ENCODE results near the gene FBXL7. TPM values are rescaled to one million over a fixed set of nuclear protein-coding genes. Genes with fewer than 3 reads are reported as not detected.

FBXL7 gene
- total and polyA plus RNA-seq, 2 experiments from 2014 or later = 3.2 to 7.5 TPM

DNA sequence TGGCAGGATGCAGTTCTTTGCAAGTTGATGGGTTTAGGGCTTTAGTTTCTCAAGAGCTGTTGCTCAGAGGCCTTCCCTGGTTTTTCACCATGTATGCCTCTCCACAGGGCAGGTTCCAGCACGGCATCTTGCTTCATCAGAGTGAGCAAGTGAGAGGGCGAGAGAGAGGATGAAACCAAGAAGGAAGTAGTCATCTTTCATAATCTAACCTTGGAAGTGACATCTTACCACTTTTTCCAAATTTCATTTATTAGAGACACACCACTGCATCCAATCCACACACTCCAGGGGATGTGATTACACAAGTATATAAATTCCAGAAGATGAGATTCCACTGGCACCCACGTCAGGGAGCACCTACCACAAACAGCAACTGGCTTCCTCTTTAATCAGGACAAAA is 385.2 kb downstream of the FBXL7 start:
- Histone ChIP-seq H3K4me1 (ENCODE audit: insufficient read depth) (peaks cover 8% of the 10 kb centered on the region), H3K27me3 (replicated peaks; ENCODE audit: insufficient read depth) (no peaks in the 10 kb centered on the region), H3K9ac (no peak overlapping the region), H4K20me1 (ENCODE audit: insufficient read depth) (no peaks in the 10 kb centered on the region), H2AFZ (no peak overlapping the region), H3K79me2 (ENCODE audit: insufficient read depth) (no peaks in the 10 kb centered on the region), H3K9me3 (ENCODE audit: low read depth) (no peaks in the 10 kb centered on the region), H3K4me2 (ENCODE audit: unreplicated experiment) (no peak overlapping the region), H3K27ac (no peak overlapping the region), H3K9me2 (ENCODE audit: insufficient read depth) (no peaks in the 10 kb centered on the region), H3F3A (ENCODE audit: insufficient read depth) (0 out of 2 replicates have a peak, but pooled peaks cover 5% of the 10 kb centered on the region), H3K36me3 (ENCODE audit: low read depth) (no peaks in the 10 kb centered on the region), H3K4me3 (no peak overlapping the region)
- in situ Hi-C loops (cut with MboI) = no loop called here
- no peak for TF ChIP-seq EZH2phosphoT487 (IDR thresholded peaks at IDR 0.05; ENCODE audit: insufficient read depth, low read depth)
- no peak for TF ChIP-seq EZH2 (IDR thresholded peaks at IDR 0.05; ENCODE audit: insufficient read depth, poor library complexity, severe bottlenecking)
- DNase-seq = peak; percentile 64
- WGBS, 2 experiments (ENCODE audit: low coverage in 1 of 2, low lambda C conversion rate in 2 of 2, missing lambda C conversion rate in 2 of 2) = 57 to 60% methylated on average over 3 of the region's 3 CpGs

DNA sequence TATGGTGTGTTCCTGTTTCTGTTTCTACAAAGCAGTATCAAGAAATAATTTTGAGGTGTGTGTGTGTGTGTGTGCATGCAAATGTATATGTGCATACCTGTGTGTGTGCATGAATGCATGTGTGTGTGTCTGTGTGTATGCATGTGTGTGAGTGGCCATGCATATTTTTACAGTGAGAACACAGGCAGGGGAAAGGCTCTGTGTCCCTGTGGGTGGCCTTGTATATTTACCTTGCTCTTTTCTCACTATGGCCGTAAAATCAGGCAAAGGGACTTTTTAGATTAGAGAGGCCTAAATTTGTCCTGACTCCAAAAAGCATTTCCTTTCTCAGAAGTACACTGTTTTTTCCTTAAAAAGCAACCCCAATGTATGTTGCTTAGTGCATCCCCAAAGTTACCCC is 386.2 kb downstream of the FBXL7 start:
- Histone ChIP-seq H3K27ac (no peak overlapping the region), H3K4me3 (no peak overlapping the region), H3K27me3 (replicated peaks; ENCODE audit: insufficient read depth) (no peaks in the 10 kb centered on the region), H3K9me3 (ENCODE audit: low read depth) (no peaks in the 10 kb centered on the region), H3F3A (ENCODE audit: insufficient read depth) (0 out of 2 replicates have a peak, but pooled peaks cover 5% of the 10 kb centered on the region), H3K36me3 (ENCODE audit: low read depth) (no peaks in the 10 kb centered on the region), H3K4me1 (ENCODE audit: insufficient read depth) (peaks cover 8% of the 10 kb centered on the region), H3K9me2 (ENCODE audit: insufficient read depth) (no peaks in the 10 kb centered on the region), H3K9ac (no peak overlapping the region), H4K20me1 (ENCODE audit: insufficient read depth) (no peaks in the 10 kb centered on the region), H3K4me2 (ENCODE audit: unreplicated experiment) (no peak overlapping the region), H2AFZ (no peak overlapping the region), H3K79me2 (ENCODE audit: insufficient read depth) (no peaks in the 10 kb centered on the region; the same call in 1 of the 2 replicates)
- WGBS, 2 experiments (ENCODE audit: low coverage in 1 of 2, low lambda C conversion rate in 2 of 2, missing lambda C conversion rate in 2 of 2) = 93 to 100% methylated on average over 1 of the region's 1 CpG
- in situ Hi-C loops (cut with MboI) = no loop called here
- no peak for DNase-seq
- TF ChIP-seq EZH2 (IDR thresholded peaks at IDR 0.05; ENCODE audit: insufficient read depth, poor library complexity, severe bottlenecking) (no peak), EZH2phosphoT487 (IDR thresholded peaks at IDR 0.05; ENCODE audit: insufficient read depth, low read depth) (no peak)

DNA sequence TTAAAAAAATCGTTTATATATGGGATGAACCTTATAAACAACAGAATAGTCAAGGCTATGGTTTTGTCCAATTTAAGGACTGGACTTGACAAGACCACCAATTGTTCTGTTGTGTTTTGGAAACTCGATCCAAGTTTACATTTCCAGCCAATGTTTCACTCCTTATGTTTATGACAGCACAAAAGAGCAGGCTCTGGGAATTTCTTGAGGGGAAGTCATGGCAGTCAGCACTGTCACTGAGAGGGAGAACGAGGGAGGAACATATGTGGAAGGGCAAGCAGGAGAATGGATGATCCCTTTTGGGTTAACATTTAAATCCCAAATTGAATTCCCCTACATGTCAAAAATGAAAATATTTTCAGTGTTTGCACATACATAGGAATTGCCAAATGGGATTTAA is 387.1 kb downstream of the FBXL7 start:
- Histone ChIP-seq H3K9me3 (ENCODE audit: low read depth) (no peaks in the 10 kb centered on the region), H2AFZ (no peak overlapping the region), H3K4me3 (no peak overlapping the region), H3K27me3 (replicated peaks; ENCODE audit: insufficient read depth) (no peaks in the 10 kb centered on the region), H3F3A (ENCODE audit: insufficient read depth) (0 out of 2 replicates have a peak, but pooled peaks cover 5% of the 10 kb centered on the region), H3K36me3 (ENCODE audit: low read depth) (no peaks in the 10 kb centered on the region), H3K27ac (no peak overlapping the region), H3K4me1 (ENCODE audit: insufficient read depth) (peaks cover 8% of the 10 kb centered on the region), H4K20me1 (ENCODE audit: insufficient read depth) (no peaks in the 10 kb centered on the region), H3K4me2 (ENCODE audit: unreplicated experiment) (no peak overlapping the region), H3K9me2 (ENCODE audit: insufficient read depth) (no peaks in the 10 kb centered on the region), H3K79me2 (ENCODE audit: insufficient read depth) (no peaks in the 10 kb centered on the region; the same call in 1 of the 2 replicates), H3K9ac (no peak overlapping the region)
- DNase-seq = no peak
- in situ Hi-C loops (cut with MboI) = no loop called here
- 61 to 69% methylated on average over 3 of the region's 3 CpGs for WGBS, 2 experiments (ENCODE audit: low coverage in 1 of 2, low lambda C conversion rate in 2 of 2, missing lambda C conversion rate in 2 of 2)
- no peak for TF ChIP-seq EZH2phosphoT487 (IDR thresholded peaks at IDR 0.05; ENCODE audit: insufficient read depth, low read depth)
- TF ChIP-seq EZH2 (IDR thresholded peaks at IDR 0.05; ENCODE audit: insufficient read depth, poor library complexity, severe bottlenecking) = no peak

DNA sequence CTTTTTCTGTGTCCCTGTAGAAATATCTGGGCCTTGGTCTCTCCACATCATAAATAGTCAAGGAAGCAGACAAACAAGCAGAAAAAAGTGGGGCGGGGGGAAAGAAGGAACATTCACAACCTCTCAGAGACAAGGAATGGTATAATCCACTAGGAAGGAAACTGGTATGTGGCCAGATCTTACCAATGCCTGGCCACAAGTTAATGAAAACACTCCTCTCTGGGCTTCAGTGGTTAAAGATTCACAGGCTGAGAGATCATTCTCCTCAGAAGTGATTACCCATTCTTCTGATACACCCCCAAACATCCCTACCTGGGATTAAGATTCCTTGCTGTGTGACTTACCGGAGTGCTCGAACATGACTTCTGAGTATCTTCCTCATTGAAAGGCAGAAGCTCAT is 389.0 kb downstream of the FBXL7 start:
- in situ Hi-C loops (cut with MboI) = no loop called here
- Histone ChIP-seq H3K9me2 (ENCODE audit: insufficient read depth) (no peaks in the 10 kb centered on the region), H3K79me2 (ENCODE audit: insufficient read depth) (no peaks in the 10 kb centered on the region; the same call in 1 of the 2 replicates), H3K27ac (no peak overlapping the region), H3K4me3 (no peak overlapping the region), H4K20me1 (ENCODE audit: insufficient read depth) (no peaks in the 10 kb centered on the region), H3K4me2 (ENCODE audit: unreplicated experiment) (no peak overlapping the region), H3K9me3 (ENCODE audit: low read depth) (no peaks in the 10 kb centered on the region), H3K27me3 (replicated peaks; ENCODE audit: insufficient read depth) (no peaks in the 10 kb centered on the region), H3K9ac (no peak overlapping the region), H3K36me3 (ENCODE audit: low read depth) (no peaks in the 10 kb centered on the region), H2AFZ (no peak overlapping the region), H3K4me1 (ENCODE audit: insufficient read depth) (0 out of 2 replicates have a peak, but pooled peaks cover under 1% of the 10 kb centered on the region), H3F3A (ENCODE audit: insufficient read depth) (0 out of 2 replicates have a peak, but pooled peaks cover 5% of the 10 kb centered on the region)
- no peak for TF ChIP-seq EZH2phosphoT487 (IDR thresholded peaks at IDR 0.05; ENCODE audit: insufficient read depth, low read depth)
- TF ChIP-seq EZH2 (IDR thresholded peaks at IDR 0.05; ENCODE audit: insufficient read depth, poor library complexity, severe bottlenecking) = no peak
- WGBS, 2 experiments (ENCODE audit: low coverage in 1 of 2, low lambda C conversion rate in 2 of 2, missing lambda C conversion rate in 2 of 2) = 91 to 93% methylated on average over 3 of the region's 3 CpGs
- DNase-seq = no peak

DNA sequence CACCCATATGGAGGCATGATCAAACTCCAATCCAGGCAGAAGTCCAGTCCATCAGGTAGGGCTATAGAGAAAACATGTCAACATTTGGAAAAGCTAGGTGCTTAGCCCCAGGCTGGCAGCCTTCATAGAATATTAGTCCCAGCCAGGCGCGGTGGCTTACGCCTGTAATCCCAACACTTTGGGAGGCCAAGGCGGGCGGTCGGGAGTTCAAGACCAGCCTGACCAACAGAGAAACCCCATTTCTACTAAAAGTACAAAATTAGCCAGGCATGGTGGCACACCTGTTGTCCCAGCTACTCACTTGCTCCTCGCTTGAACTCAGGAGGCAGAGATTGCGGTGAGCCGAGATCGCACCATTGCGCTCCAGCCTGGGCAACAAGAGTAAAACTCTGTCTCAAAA is 393.9 kb downstream of the FBXL7 start:
- WGBS, 2 experiments (ENCODE audit: low coverage in 1 of 2, low lambda C conversion rate in 2 of 2, missing lambda C conversion rate in 2 of 2) = 88 to 89% methylated on average over 11 of the region's 11 CpGs

More for the DNA sequence above, 393.9 kb downstream of the FBXL7 start:
- Histone ChIP-seq H2AFZ (no peak overlapping the region), H3K9me2 (ENCODE audit: insufficient read depth) (no peaks in the 10 kb centered on the region), H3K27ac (no peak overlapping the region), H3K79me2 (ENCODE audit: insufficient read depth) (no peaks in the 10 kb centered on the region; the same call in 1 of the 2 replicates), H3K9ac (no peak overlapping the region), H3K4me1 (ENCODE audit: insufficient read depth) (no peaks in the 10 kb centered on the region), H3K4me2 (ENCODE audit: unreplicated experiment) (no peak overlapping the region), H3K36me3 (ENCODE audit: low read depth) (no peaks in the 10 kb centered on the region), H3K9me3 (ENCODE audit: low read depth) (no peaks in the 10 kb centered on the region), H3K4me3 (no peak overlapping the region), H3K27me3 (replicated peaks; ENCODE audit: insufficient read depth) (no peaks in the 10 kb centered on the region), H4K20me1 (ENCODE audit: insufficient read depth) (no peaks in the 10 kb centered on the region), H3F3A (ENCODE audit: insufficient read depth) (no peaks in the 10 kb centered on the region)
- in situ Hi-C loops (cut with MboI) = no loop called here
- TF ChIP-seq EZH2phosphoT487 (IDR thresholded peaks at IDR 0.05; ENCODE audit: insufficient read depth, low read depth) (no peak), EZH2 (IDR thresholded peaks at IDR 0.05; ENCODE audit: insufficient read depth, poor library complexity, severe bottlenecking) (no peak)
- DNase-seq = no peak

Measured in GM23248 (cell line).